Hematopoietic multipotent progenitor cell treated with erythropoietin and hydrocortisone succinate and interleukin-3 and kit ligand, for 6 days (in vitro differentiated cells): ENCODE measurements around the gene GALNT1.

Experiments used
- DNase-seq: peaks from one replicate; pipeline ENCODE4 v3.0.0-alpha.2; 2015

GALNT1 gene

DNA sequence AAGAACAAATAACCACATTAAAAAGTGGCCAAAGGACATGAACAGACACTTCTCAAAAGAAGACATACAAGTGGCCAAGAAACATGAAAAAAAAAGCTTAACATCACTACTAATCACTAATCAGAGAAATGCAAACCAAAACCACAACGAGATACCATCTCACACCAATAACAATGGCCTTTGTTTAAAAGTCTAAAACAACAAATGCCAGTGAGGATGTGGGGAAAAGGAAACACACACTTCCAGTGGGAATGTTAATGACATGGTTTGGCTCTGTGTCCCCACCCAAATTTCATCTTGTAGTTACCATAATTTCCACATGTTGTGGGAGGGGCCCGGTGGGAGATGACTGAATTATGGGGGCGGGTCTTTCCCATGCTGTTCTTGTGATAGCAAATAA lies 147.1 kb downstream of the GALNT1 start:
- no peak for DNase-seq

DNA sequence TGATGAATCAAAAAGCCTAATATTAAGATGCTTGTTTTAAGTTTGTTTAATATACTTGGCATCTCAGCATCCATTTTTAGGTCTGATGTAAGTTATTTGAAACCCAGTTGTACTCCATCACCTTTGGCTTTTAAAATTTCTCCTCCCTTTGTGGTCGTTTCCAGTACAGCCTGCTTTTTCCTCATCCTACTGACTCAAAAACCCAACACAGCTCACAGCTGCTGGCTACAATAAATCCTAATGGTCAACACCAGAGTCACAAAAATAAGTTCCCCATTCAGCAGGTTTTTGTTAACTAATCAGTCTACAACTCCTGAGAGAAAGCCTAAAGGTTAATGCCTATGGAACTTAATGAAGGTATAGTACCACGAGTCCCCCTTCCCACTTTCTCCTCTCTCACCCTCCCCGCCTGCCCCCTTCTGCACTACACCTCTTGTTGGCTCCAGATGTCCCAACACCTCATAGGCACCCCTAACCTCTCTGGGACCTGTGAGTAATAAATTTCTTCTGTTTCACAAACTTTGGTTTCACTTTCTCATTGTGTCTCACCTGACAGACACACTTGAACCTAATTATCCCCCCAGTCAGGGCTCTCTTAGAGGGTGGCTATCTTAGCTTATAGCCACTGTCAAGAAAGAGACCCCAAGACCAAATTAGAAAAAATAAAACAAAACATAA lies 148.6 kb downstream of the GALNT1 start:
- no peak for DNase-seq

DNA sequence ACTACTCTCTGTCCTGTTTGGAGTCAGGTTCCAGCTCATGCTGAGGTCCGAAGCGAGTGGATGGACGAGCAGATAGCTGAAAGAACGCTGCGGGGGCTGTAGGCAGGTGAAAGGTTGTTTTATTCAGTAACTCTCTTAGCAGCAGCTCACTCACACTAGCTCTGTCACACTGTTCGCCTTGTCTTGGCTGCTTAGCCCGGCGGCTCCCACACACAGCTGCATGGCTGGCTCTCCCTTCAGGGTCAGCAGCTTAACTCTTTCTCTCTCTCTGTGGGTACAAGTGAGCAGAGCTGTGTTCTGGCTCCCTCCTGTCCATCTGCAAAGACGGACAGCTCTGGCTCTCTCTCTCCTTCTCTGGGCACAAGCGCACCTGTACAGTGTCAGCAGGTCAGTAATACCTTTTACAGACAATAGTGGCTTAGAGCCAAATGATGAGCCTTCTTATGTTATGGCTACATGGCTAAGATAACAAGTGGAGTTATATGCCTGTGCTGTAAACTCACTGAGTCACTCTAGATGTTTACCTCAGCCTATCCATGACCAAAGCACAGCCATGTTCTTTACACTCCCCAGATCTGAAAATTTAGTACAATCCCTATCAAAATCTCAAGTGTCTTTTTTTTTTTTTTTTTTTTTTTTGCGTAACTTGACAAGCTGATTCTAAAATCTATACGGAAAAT lies 149.3 kb downstream of the GALNT1 start:
- DNase-seq, result no peak

DNA sequence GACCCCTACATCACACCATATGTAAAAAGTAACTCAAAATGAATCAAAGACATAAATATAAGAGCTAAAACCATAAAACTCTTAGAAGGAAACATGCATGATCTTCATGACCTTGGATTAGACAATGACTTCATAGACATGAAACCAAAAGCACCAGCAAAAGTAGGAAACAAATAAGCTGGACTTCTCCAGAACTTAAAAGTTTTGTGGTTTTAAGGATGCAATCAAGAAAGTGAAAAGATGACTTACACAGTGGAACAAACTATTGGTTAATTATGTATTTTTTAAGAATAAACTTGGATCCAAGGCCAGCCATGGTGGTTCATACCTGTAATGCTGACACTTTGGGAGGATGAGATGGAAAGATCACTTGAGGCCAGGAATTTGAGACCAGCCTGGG lies 150.2 kb downstream of the GALNT1 start:
- no peak for DNase-seq

DNA sequence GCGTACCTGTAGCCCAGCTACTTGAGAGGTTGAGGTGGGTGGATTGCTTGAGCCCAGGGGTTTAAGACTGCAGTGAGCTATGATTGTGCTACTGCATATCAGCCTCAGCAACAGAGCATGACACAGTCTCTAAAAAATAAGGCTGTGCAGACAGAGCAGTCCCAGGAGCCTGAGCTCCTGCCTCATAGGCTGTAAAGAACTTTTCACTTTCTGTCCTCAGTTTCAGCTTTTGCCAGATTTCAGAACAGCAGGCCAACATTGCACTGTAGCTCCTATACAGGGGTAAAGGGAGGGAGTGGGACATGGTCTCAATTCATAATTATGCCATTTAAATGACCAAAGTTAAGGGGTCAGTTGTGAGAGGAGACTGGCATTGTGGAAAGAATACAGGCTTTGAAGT lies 150.6 kb downstream of the GALNT1 start:
- no peak for DNase-seq

DNA sequence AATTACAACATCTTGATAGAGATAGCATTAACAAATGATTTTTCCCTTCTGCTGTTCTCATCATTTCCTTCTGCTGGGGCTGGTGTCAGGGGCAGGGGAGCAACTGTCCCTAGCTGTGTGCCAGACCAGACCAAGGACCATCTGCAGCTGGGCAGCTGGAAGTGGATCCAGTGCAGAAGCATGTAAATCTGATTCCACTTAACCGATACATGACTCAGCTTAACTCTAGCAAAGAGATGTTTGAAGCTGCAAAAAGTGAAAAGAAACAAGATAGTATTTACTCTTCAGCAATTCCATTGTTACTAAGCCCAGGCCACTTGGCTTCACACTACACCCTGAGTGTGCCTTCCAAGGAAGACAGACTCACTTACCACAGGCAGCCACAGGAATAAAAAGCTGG lies 151.1 kb downstream of the GALNT1 start:
- no peak for DNase-seq

DNA sequence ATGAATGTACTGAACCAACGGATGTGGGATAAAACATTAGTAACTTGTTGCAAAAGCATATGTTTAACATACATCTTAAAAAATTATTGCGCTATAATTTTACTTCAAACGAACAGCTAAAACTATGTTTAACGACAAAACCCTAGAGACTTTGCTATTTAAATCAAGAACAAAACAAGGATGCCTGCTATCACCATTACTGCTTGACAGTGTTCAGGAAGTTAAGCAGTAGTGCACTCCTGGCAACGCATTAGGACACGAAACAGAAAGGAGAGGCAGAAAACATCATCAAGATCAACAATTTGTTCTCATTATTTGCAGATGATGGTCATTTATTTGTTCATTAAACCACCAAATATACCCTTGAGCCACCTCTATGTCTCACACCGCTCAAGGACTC lies 151.9 kb downstream of the GALNT1 start:
- DNase-seq, result no peak

DNA sequence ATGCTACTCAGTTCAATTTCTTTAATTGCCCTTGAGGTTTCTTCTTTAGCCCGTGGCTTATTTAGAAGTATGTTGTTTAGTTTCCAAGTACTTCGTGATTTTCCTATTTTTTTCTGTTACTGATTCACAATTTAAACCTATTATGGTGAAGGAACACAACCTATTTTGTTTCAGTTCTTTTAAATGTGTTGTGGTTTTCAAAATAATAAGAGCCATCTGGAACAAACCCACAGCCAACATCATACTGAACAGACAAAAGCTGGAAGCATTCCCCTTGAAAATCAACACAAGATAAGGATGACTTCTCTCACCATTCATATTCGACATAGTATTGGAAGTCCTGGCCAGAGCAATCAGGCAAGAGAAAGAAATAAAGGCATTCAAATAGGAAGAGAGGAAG lies 155.2 kb downstream of the GALNT1 start:
- no peak for DNase-seq

DNA sequence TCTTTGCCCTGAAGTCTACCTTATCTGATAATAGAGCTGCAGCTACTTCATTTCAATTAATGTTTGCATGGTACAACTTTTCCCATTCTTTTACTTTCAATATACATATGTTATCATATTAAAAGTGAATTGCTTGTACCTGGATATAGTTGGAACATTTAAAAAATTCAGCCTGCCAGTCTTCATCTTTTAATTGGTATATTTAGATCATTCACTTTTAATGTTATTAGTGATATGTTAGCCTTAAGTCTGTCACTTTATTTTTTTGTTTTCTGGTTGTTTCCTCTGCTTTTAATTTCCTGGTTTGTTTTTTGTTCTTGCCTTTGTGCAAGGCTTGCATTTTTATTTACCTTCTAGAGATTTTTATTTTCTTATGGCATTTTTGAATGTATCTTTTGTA lies 158.2 kb downstream of the GALNT1 start:
- DNase-seq, result no peak

DNA sequence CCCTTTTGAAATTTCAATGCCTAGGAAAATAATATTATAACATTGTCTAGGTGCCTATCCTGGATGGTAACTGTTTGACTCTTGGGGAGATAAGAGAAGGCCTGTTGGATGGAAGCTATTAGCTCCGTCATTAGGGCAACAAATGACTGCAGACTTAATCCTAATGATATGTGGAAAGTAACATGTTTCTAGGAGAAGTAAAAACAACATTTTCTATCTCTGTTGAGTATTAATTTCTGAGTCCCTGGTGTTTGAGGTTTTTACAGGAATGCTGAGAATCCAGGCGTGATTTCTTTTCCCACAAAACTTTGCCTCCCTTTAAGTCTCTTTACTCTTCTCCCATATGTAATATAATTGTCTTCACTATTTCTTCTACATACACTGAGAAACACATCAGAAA lies 159.1 kb downstream of the GALNT1 start:
- no peak for DNase-seq

DNA sequence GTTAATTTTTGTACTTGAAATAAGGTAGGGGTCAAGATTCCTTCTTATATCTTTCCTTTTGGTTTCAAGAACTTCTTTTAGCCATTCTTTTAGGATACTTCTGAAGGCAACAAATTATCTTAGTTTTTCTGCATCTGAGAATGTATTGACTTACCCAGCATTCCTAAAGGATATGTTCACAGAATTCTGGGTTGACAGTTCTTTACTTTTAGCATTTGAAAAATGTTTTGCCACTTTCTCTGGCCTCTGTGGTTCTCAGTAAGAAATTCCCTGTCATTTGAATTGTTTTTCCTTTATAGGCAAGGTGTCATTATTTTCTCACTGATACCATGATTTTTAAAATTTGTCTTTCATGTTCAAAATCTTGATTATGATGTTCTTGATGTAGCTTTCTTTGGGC lies 162.4 kb downstream of the GALNT1 start:
- DNase-seq, result no peak

DNA sequence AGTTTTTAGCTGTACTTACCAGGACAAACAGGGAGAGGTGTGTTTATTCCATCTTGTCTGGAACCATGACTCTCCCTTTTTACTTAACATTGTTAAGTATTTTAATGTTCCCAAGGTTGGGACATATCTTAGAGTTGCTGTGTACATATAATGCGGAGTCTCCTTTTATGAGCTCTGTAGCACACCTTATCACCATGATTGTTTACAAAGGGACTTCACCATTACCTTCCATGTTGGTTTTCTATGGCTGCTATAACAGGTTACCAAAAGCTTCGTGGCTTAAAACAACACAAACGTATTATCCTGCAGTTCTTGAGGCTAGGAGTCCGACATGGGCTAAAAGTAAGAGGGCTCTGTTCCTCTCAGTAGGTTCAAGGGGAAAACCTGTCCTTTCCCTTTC lies 164.3 kb downstream of the GALNT1 start:
- DNase-seq, result no peak

DNA sequence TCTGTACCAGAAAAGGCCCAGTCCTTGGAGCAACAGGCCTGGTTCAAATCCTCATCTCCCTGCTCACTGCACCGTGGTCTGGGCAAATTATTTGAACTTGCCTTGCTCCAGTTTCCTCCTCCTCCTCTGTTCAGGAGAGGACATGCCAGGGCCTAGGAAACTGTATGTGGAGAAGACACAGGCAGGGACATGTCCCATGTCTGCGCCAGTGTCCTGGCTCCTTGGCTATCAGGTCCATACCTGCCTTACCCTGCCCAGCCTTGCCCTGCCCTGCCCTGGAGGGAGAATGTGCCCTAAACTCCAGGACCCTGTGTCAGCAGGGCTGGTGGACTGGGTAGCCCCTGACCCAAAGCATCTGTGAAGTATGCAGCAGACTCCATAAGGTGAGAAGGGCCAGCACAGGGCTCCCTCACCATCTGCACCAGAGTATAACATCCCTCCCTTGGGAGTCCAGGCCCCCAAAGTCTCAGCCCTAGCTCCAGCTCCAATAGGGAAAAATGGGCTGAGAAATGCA lies 165.3 kb downstream of the GALNT1 start:
- DNase-seq, result no peak

DNA sequence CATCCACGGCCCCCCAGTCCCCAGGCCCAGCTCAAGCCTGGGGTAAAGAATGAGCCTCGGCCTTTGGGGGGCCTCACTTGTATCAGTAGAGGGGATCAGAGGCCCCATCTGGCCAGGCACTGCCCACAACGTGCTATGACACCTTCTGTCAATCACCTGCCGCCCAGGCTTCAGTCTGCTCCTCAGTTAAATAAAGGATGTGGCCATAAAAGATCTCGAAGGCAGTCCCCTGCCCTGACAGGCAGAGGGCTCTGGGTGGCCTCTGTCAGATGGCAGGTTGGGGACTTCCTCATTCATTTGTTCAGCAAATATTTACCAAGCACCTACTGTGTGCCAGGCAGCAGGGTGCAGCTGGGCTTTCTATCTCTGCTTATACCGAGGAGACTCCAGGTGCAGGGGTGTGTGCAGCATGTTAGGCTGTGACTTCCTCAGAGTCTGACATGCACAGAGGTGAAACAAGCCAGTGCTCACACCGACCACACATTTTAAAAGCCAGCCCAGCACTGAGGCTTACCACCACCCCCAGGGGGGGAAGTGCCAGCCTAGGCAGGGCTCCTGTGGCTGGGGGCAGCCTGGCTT lies 166.4 kb downstream of the GALNT1 start:
- no peak for DNase-seq

DNA sequence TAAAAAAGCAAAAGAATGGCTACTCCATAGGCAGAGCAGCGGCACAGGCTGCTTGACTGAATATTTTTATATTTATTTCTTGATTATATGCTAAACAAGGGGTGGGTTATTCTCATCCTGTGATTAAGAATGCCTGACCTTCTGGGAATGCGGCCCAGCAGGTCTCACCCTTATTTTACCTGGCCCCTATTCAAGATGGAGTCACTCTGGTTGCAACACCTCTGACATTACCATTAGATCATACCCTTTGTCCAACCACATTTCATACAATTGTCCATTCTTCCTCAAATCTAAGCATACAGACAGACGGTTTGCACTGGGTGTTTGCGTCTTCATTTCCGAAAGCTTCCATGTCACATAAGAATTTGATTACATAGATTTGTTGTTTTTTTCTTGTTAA lies 168.2 kb downstream of the GALNT1 start:
- no peak for DNase-seq

DNA sequence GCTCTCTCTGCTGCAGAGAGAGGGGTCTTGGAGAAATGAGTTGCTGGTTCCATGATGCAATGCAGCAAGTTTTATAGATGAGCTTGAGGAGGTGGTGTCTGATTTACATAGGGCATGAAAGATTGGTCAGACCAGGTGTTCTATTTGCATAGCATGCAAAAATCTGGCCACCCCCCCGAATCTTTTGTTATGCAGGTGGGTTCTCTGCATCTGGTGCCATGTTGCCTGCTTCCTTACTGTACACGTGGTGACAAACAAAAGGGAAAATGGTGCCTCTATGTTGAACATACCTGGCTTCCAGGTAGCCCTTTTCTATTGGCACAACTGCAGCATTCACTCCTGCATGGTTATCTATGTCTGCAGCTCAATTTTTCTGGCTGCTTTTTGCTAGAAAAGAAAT lies 169.4 kb downstream of the GALNT1 start:
- DNase-seq, result no peak

DNA sequence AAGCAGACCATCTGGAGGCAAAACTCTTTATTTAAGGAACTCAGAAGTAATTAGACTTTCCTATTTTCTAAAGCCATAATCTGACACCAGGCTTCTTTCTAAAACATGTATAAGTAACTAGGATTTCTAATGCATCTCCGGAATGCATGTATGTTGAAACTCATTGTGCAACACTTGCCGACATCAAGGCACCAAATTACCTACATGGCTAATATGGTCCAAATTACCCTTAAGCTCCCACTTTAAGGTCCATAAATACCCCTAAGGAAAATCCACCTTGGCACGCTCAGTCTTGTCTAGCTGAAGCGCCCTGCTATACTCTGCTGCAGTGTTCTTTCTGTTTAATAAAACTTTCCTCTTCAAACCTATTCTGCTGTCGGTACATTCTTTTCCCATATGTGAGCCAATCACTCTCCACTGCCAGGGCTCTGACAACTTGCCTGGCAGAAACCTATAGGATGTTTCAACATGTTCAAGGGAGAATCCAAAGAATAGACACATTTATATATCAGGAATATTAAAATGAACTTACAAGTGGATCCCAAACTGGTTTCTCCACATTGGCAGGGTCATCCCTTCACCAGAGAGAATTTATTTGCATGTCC lies 171.9 kb downstream of the GALNT1 start:
- DNase-seq, result no peak

DNA sequence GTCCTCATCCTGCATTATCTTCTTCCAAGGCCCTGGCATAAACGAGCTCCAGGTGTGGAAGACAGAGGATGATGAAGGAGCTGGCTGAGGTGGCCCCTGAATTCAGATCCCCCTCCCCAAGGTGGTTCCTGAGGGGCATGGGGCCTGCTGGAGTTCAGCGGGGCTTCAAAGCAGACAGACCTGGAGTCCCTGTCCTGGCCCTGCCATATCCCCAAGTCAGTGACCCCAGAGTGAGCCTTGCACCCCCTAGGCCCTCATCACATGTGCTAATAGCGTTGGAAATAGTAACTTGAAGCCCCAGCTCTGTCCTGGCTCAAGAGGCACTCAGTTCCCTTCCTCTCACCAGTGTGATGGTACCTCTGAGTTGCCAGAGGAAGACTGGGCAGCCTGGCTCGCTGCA lies 172.9 kb downstream of the GALNT1 start:
- no peak for DNase-seq

DNA sequence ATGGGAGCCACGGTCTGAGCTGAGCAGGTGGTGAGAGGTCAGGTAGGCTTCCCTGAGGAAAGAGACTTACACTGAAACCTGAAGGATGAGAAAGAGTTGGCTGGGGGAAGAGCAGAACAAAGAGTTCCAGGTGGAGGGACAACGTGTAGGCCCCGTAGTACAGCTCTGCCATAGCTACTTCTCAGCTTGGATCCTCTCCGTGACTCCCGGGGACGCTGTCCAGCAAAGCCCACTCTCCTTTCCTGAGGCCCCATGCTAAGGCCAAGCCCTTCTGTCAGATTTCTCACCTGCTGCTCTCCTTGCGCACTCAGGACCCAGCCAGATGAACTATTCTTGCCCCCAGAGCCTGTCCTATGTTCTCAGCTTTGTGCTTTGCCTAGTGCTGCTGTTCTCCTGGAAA lies 173.8 kb downstream of the GALNT1 start:
- no peak for DNase-seq

DNA sequence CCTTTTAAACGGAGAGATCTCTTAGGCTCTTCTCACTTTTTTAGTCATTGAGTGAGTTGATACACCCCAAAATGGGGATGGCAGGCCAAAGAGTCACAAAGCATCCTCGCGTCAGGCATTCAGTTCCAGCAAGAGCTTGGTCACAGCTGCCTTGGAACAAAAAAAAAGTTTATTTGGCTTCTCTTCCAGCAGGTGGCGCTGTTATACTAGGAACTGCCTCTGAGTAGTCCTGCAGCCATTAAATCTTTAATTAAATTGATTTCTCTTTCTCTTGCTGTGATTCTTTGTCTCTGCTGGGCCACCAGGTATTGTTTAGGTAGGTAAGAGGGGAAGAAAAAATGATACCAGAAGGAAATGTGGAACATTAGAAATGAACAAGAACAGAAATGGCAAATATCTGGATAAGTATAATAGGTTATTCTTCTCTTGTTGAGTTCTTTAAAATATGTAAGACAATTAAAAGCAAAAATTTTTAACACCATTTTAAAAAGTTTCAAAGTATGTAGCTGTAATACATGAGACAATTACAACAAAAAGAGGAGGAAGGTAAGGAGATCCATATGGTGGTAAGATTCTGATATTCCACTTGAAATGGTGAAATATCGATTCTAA lies 175.1 kb downstream of the GALNT1 start:
- peak; percentile 82 for DNase-seq
